ENCODE measurements around the gene ACSS2. TPM values are rescaled to one million over a fixed set of nuclear protein-coding genes. Genes with fewer than 3 reads are reported as not detected.

The ACSS2 gene, protein sequence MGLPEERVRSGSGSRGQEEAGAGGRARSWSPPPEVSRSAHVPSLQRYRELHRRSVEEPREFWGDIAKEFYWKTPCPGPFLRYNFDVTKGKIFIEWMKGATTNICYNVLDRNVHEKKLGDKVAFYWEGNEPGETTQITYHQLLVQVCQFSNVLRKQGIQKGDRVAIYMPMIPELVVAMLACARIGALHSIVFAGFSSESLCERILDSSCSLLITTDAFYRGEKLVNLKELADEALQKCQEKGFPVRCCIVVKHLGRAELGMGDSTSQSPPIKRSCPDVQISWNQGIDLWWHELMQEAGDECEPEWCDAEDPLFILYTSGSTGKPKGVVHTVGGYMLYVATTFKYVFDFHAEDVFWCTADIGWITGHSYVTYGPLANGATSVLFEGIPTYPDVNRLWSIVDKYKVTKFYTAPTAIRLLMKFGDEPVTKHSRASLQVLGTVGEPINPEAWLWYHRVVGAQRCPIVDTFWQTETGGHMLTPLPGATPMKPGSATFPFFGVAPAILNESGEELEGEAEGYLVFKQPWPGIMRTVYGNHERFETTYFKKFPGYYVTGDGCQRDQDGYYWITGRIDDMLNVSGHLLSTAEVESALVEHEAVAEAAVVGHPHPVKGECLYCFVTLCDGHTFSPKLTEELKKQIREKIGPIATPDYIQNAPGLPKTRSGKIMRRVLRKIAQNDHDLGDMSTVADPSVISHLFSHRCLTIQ
- total RNA-seq, result 8.4 and 11.3 TPM in 2 replicates

DNA sequence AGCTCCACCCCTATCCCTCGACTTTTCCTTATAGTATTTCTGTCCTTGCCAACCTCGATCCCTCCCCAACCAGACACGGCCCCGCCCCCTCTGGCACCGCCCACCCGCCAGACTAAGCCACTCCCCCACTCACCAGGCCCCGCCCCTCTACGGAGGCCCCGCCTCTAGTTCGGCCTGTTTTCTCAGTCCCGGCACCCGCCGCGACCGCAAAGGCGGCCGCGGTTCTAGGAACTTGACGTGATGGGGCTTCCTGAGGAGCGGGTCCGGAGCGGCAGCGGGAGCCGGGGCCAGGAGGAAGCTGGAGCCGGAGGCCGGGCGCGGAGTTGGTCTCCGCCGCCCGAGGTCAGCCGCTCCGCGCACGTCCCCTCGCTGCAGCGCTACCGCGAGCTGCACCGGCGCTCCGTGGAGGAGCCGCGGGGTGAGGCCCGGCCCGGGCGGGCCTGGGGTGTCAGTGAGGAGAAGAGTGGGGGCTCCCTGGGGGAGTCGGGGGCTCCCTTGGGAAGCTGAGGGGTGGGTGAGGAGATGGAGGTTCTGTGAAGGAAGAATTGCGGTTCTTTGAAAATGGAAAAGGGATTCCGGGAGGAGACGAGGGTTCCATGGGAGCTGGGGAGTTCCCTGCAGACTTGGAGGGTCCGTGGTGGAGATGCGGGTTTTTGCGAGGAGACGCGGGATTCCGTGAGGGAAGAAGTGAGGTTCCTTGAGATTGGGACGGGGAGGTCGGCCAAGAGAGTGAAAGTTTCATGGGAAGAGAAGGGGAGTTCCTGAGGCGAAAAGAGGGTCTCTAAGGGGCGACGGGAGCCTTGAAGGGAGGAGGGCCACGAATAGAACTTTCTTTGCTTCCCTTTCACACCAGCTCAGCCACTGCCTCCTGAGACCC lies at the start of gene ACSS2:
Gene ACSS2, plus strand, starts transcription at position 207 of the 877 bp plus-strand sequence. Its CDS starts 34 bp downstream, at position 241.
- Mint-ChIP-seq H3K27me3 (no peaks in the 10 kb centered on the region), H3K36me3 (ENCODE audit: low read depth) (no peaks in the 10 kb centered on the region), H3K4me3 (peak within 1 kb of the TSS; percentile 86), H3K27ac (peak within 1 kb of the TSS; percentile 25), H3K4me1 (peaks cover 48% of the 10 kb centered on the region), H3K9me3 (no peaks in the 10 kb centered on the region)
- DNase-seq (peak; percentile 96), ATAC-seq (ENCODE audit: low read depth) (peak; percentile 86)
- CTCF ChIA-PET, result interaction anchor here (0.7 to 1.4 kb wide), 2 partner anchors 52 to 220 kb away, joined by 3 to 4 read pairs; partner anchors contain the start of gene NCOA6
- POLR2A ChIA-PET, result interaction anchor here (0.6 to 1.7 kb wide), 8 partner anchors 9 to 1076 kb away, joined by 3 to 16 read pairs (median 4); partner anchors contain the start of genes EDEM2, EIF6, GSS and MYH7B
- intact Hi-C loops (cut with micrococcal nuclease), result loop anchor here (1.0 to 10.0 kb wide), 9 partner anchors 51 to 1078 kb away; partner anchors contain the start of genes AHCY, DYNLRB1, ERGIC3 and GSS
- TF ChIP-seq, protein P1, sequence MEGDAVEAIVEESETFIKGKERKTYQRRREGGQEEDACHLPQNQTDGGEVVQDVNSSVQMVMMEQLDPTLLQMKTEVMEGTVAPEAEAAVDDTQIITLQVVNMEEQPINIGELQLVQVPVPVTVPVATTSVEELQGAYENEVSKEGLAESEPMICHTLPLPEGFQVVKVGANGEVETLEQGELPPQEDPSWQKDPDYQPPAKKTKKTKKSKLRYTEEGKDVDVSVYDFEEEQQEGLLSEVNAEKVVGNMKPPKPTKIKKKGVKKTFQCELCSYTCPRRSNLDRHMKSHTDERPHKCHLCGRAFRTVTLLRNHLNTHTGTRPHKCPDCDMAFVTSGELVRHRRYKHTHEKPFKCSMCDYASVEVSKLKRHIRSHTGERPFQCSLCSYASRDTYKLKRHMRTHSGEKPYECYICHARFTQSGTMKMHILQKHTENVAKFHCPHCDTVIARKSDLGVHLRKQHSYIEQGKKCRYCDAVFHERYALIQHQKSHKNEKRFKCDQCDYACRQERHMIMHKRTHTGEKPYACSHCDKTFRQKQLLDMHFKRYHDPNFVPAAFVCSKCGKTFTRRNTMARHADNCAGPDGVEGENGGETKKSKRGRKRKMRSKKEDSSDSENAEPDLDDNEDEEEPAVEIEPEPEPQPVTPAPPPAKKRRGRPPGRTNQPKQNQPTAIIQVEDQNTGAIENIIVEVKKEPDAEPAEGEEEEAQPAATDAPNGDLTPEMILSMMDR (IDR thresholded peaks at IDR 0.05), result no peak

DNA sequence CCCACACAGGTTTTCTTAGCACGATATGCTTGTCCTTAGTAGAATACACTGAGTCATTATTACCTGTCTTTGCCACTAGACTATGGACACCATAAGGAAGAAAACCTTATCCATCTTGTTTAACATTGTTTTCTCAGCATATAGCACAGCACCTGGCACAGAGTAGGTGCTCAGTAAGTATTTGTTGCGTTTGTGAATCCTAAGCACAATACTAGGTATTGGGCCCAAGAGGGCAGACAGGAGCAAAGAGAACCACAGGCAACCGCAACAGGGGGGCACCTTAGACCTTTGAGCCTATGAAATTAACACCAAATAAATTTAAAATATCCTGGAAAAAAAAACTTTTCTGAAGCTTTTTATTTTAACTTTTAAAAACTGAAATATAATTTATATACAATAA lies 47.2 kb upstream of the ACSS2 start:
- ATAC-seq (ENCODE audit: low read depth) (no peak), DNase-seq (no peak)
- POLR2A ChIA-PET, result no interaction called here
- no peak overlapping the region for H3K4me3 Mint-ChIP-seq
- intact Hi-C loops (cut with micrococcal nuclease), result loop anchor here (10.0 kb wide), 2 partner anchors 464 to 1126 kb away; partner anchors contain the start of genes ITCH and SCAND1
- TF ChIP-seq, protein P1 (IDR thresholded peaks at IDR 0.05), result no peak
- peaks cover 13% of the 10 kb centered on the region for H3K4me1 Mint-ChIP-seq
- no peak overlapping the region for H3K27ac Mint-ChIP-seq
- no peaks in the 10 kb centered on the region for H3K9me3 Mint-ChIP-seq
- H3K27me3 Mint-ChIP-seq, result peaks cover 4% of the 10 kb centered on the region
- H3K36me3 Mint-ChIP-seq (ENCODE audit: low read depth), result peaks cover 7% of the 10 kb centered on the region
- CTCF ChIA-PET, result no interaction called here

DNA sequence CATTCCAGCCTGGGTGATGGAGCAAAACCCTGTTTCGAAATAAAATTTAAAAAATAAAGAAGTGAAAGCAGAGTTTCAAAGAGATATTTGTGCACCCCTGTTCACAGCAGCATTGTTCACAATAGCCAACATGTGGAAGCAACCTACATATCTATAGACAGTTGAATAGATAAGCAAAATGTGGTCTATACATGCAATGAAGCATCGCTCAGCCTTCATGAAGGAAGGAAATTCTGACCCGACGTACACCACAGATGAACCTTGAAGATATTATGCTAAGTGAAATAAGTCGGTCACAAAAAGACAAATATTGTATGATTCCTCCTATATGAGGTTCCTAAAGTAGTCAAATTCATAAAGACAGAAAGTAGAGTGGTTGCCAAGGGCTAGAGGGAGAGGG lies 44.5 kb upstream of the ACSS2 start:
- intact Hi-C loops (cut with micrococcal nuclease), result loop anchor here (2.0 kb wide), 1 partner anchor 607 kb away; the partner anchor contains the start of gene GDF5
- DNase-seq, result no peak
- H3K27ac Mint-ChIP-seq, result no peak overlapping the region
- CTCF ChIA-PET, result no interaction called here
- POLR2A ChIA-PET, result no interaction called here
- H3K36me3 Mint-ChIP-seq (ENCODE audit: low read depth), result no peaks in the 10 kb centered on the region
- H3K9me3 Mint-ChIP-seq, result no peaks in the 10 kb centered on the region
- ATAC-seq (ENCODE audit: low read depth), result no peak
- H3K4me1 Mint-ChIP-seq, result peaks cover 2% of the 10 kb centered on the region
- TF ChIP-seq, protein P1 (IDR thresholded peaks at IDR 0.05), result no peak
- H3K4me3 Mint-ChIP-seq, result no peak overlapping the region
- H3K27me3 Mint-ChIP-seq, result peaks cover 7% of the 10 kb centered on the region

DNA sequence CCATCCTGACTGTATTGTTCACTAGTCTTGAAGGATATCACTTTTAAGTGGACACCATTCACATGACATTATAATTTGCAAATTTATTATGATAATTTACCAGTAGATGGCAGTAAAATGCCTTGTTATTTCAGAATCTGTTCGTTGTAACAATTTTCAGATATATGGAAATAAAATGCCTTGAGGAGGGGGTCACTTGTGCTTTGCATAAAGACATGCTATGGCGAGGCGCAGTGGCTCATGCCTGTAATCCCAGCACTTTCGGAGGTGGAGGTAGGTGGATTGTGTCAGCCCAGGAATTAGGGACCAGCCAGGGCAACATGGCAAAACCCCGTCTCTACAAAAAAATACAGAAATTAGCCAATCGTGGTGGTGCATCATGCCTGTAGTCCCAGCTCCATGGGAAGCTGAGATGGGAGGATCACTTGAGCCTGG lies 41.9 kb upstream of the ACSS2 start:
- H3K27ac Mint-ChIP-seq, result no peak overlapping the region
- no peak overlapping the region for H3K4me3 Mint-ChIP-seq
- ChIA-PET CTCF (interaction anchor here (0.6 to 1.6 kb wide), 4 partner anchors 9 to 1991 kb away, joined by 3 to 6 read pairs (median 4); partner anchors contain the start of gene NCOA6), POLR2A (no interaction called here)
- intact Hi-C loops (cut with micrococcal nuclease), result loop anchor here (1.0 kb wide), 5 partner anchors 313 to 613 kb away; partner anchors contain the start of gene EDEM2
- TF ChIP-seq, protein P1 (IDR thresholded peaks at IDR 0.05), result no peak
- H3K9me3 Mint-ChIP-seq, result no peaks in the 10 kb centered on the region
- H3K4me1 Mint-ChIP-seq, result peaks cover 2% of the 10 kb centered on the region
- no peak for DNase-seq
- H3K36me3 Mint-ChIP-seq (ENCODE audit: low read depth), result no peaks in the 10 kb centered on the region
- peaks cover 10% of the 10 kb centered on the region for H3K27me3 Mint-ChIP-seq
- no peak for ATAC-seq (ENCODE audit: low read depth)
